Endothelial cell of umbilical vein (primary cell): Measurements from ENCODE around the gene WAPL. TPM values are rescaled to one million over a fixed set of nuclear protein-coding genes. Genes with fewer than 3 reads are reported as not detected.

Experiments
- BruUV-seq: library from RNA; stranded (reverse); fragments of 400-500 nt; replicated peaks from 2 replicates; lab custom pipeline; 2021; lab: Mats Ljungman, UMichigan
- CTCF ChIA-PET: fragments of 300-600, 350-600 bp; sonication (Branson Sonifier 250); formaldehyde crosslinking; loops from one replicate; lab custom pipeline; 2021; ENCODE audit warnings: antibody characterized with exemption, inconsistent platforms; lab: Charles Lee
- POLR2A ChIA-PET: fragments of 300-600, 350-600 bp; sonication (Branson Sonifier 250); formaldehyde crosslinking; loops from one replicate; lab custom pipeline; 2021; ENCODE audit warnings: antibody characterized with exemption, inconsistent platforms; lab: Charles Lee
- DNase-seq: peaks from one replicate; pipeline ENCODE4 v3.0.0-alpha.2; 2011; ENCODE audit warnings: low read depth, low spot score
- FAIRE-seq: peaks from 2 replicates; lab custom pipeline; 2011; peaks lifted over from hg19 to GRCh38; lab: Jason Lieb, UNC
- H2AFZ ChIP-seq: 2 replicates; pipeline ENCODE4 v1.6.0; 2012; ENCODE audit warnings: low read depth, low read length, control low read depth, inconsistent platforms
- H3K27ac ChIP-seq: 2 replicates; pipeline ENCODE4 v1.5.1; 2011; ENCODE audit warnings: low read depth, mild to moderate bottlenecking, control low read depth, low read length, moderate library complexity; ENCODE audit not compliant: insufficient read depth
- H3K27me3 ChIP-seq, 2 experiments: 2 replicates each; pipeline versions ENCODE4 v1.6.0 to v1.6.1; 2011; ENCODE audit warnings: low read length in 2 of 2, mixed read lengths in 1 of 2; ENCODE audit not compliant: control insufficient read depth in 2 of 2, insufficient read depth in 2 of 2
- H3K36me3 ChIP-seq, 2 experiments: 2 replicates in 1 of 2; 3 replicates in 1 of 2; pipeline ENCODE4 v1.5.1; 2011; ENCODE audit warnings: low read length in 2 of 2, mild to moderate bottlenecking in 1 of 2, moderate library complexity in 1 of 2; ENCODE audit not compliant: control insufficient read depth in 2 of 2, insufficient read depth in 2 of 2; ENCODE audit errors: extremely low read depth in 1 of 2
- H3K4me1 ChIP-seq: 3 replicates; pipeline ENCODE4 v1.5.1; 2011; ENCODE audit warnings: mild to moderate bottlenecking, low read length; ENCODE audit not compliant: control insufficient read depth, insufficient read depth; ENCODE audit errors: extremely low read depth
- H3K4me2 ChIP-seq: 2 replicates; pipeline ENCODE4 v1.6.1; 2011; ENCODE audit warnings: low read length, control low read depth, mixed read lengths; ENCODE audit not compliant: insufficient read depth
- H3K4me3 ChIP-seq, 3 experiments: fragments of 200-600 bp in 1 of 3; sonication (generic), shearing (Covaris generic) in 1 of 3; replicated peaks in 1 of 3; 2 replicates each; pipeline ENCODE4 v1.5.1; 2011 to 2016; ENCODE audit warnings: control low read depth in 3 of 3, low read length in 3 of 3, mild to moderate bottlenecking in 2 of 3, inconsistent platforms in 1 of 3, low read depth in 1 of 3, moderate library complexity in 1 of 3; ENCODE audit not compliant: insufficient read depth in 1 of 3
- H3K79me2 ChIP-seq: 2 replicates; pipeline ENCODE4 v1.6.0; 2012; ENCODE audit warnings: low read length, inconsistent platforms; ENCODE audit not compliant: control insufficient read depth, insufficient read depth
- H3K9ac ChIP-seq: replicated peaks from 2 replicates; pipeline ENCODE3; 2011; ENCODE audit warnings: low read length, control low read depth; ENCODE audit not compliant: insufficient read depth; ENCODE audit errors: extremely low read depth
- H3K9me1 ChIP-seq: replicated peaks from 3 replicates; pipeline ENCODE4 v1.6.0; 2011; ENCODE audit warnings: mild to moderate bottlenecking, low read length; ENCODE audit not compliant: control insufficient read depth, insufficient read depth; ENCODE audit errors: extremely low read depth
- H3K9me3 ChIP-seq: replicated peaks from 2 replicates; pipeline ENCODE4 v1.5.1; 2012; ENCODE audit warnings: low read length, inconsistent platforms; ENCODE audit not compliant: control insufficient read depth, insufficient read depth
- H4K20me1 ChIP-seq: replicated peaks from 2 replicates; pipeline ENCODE3; 2011; ENCODE audit warnings: mild to moderate bottlenecking, low read length; ENCODE audit not compliant: control insufficient read depth, insufficient read depth; ENCODE audit errors: extremely low read depth
- EZH2 ChIP-seq: IDR thresholded peaks from 2 replicates; pipeline ENCODE4 v1.6.1; 2012; ENCODE audit warnings: borderline replicate concordance, low read depth, mild to moderate bottlenecking, moderate library complexity, low read length, inconsistent platforms; ENCODE audit not compliant: severe bottlenecking
- FOS ChIP-seq: IDR thresholded peaks from 2 replicates; pipeline ENCODE4 v1.6.1; 2011; ENCODE audit warnings: mild to moderate bottlenecking, low read length, moderate library complexity, borderline replicate concordance; ENCODE audit not compliant: insufficient read depth
- GATA2 ChIP-seq: IDR thresholded peaks from 2 replicates; pipeline ENCODE4 v1.7.0; 2011; ENCODE audit warnings: low read depth, mild to moderate bottlenecking, moderate library complexity, mixed read lengths, low read length; ENCODE audit not compliant: insufficient read length, insufficient read depth
- JUN ChIP-seq: IDR thresholded peaks from 2 replicates; pipeline ENCODE4 v1.6.1; 2011; ENCODE audit warnings: borderline replicate concordance, low read depth; ENCODE audit not compliant: insufficient read length, insufficient read depth
- MYC ChIP-seq: IDR thresholded peaks from one replicate; pipeline ENCODE4 v1.6.1; 2011; ENCODE audit warnings: mild to moderate bottlenecking, low read depth, low read length
- POLR2A ChIP-seq: IDR thresholded peaks from 2 replicates; pipeline ENCODE4 v1.6.1; 2012; ENCODE audit warnings: low read depth, mild to moderate bottlenecking, control low read depth, low read length
- POLR2AphosphoS5 ChIP-seq: IDR thresholded peaks from 2 replicates; pipeline ENCODE4 v1.6.1; 2012; ENCODE audit warnings: low read depth, mild to moderate bottlenecking, control low read depth, low read length, moderate library complexity; ENCODE audit not compliant: insufficient read depth
- dilution Hi-C: fragments of 300-500 bp; cut with MboI; formaldehyde crosslinking; loops from one replicate; pipeline ENCODE4 v1.15.0; 2019; ENCODE audit warnings: low sequenced_read_pairs; ENCODE audit not compliant: extremely low pct_ligation_motif_present
- intact Hi-C: fragments of 100-400 bp; cut with micrococcal nuclease; formaldehyde crosslinking; loops from one replicate; pipeline ENCODE4 v1.10.0; 2022
- polyA plus RNA-seq, 4 experiments: library from polyadenylated mRNA; depleted of rRNA in 3 of 4; stranded (reverse) in 3 of 4; unstranded in 1 of 4; fragments of >200 nt; gene quantifications; 2 replicates each; pipeline versions ENCODE4 v1.2.1 to v1.2.3, GENCODE V29; 2011 to 2012; ENCODE audit warnings: missing spikeins in 1 of 4
- total RNA-seq: library from RNA; stranded (reverse); gene quantifications from 2 replicates; pipeline ENCODE4 v1.2.3, GENCODE V29; 2021
- TF ChIP-seq, protein P1 (sequence below): IDR thresholded peaks from 2 replicates; pipeline ENCODE4 v1.6.1; 2011; ENCODE audit not compliant: insufficient read depth, insufficient read length
- TF ChIP-seq, protein P2 (sequence below), 2 donors: IDR thresholded peaks; 1 replicate in 1 of 2; 2 replicates in 1 of 2; pipeline ENCODE4 v1.5.1; 2011; ENCODE audit warnings: low read length in 2 of 2, mild to moderate bottlenecking in 2 of 2, moderate library complexity in 2 of 2, control low read depth in 1 of 2, inconsistent platforms in 1 of 2, low read depth in 1 of 2; ENCODE audit not compliant: insufficient read depth in 1 of 2; ENCODE audit errors: extremely low read depth in 1 of 2

Gene WAPL
- total and polyA plus RNA-seq, 2 donors (not counting 3 experiments of a cell fraction or from before 2014, with no cell fraction given): 9.2 to 35.1 TPM

DNA sequence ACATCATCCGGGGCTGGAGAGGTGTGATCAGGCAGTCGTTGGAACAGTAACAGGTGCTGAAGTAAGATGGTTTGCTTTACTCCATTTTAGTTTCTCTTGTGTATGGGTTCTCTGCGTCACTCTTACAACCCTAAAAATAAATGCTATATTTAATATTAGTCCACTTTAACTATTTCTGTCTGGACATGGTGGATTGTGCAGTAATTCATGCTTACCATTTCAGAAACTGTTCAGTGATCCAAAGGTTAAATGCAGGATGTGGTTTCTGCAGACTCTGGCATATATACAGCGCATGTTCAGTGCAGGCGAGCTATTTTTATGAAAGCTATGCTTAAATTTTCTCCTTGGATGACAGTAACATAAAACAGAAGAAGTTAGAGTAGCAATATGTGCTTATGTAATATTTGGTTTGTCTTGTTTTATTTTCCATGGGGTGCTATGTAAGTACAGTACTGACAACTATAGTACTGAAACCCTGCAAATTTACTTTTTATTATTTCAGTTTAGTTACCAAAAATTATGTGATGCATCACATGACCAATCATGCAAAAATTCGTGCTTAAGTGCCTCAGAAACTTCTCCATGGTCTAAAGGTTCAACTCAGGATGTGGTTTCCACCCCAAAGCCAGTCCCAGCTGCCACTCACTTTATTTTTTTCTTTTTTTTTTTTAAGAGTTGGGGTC, 108.4 kb downstream of the WAPL start:
- H3K36me3 ChIP-seq: no peaks in the 10 kb centered on the region
- no peaks in the 10 kb centered on the region for H4K20me1 ChIP-seq
- ChIA-PET CTCF (interaction anchor here (1.1 to 5.5 kb wide), 2 partner anchors 12 to 13 kb away, joined by 3 to 53 read pairs; no protein-coding TSS in a partner anchor), POLR2A (no interaction called here)
- no peak for DNase-seq
- no peak overlapping the region for H3K4me3 ChIP-seq
- no peaks in the 10 kb centered on the region for H3K79me2 ChIP-seq
- intact Hi-C loops: no loop called here
- H3K9me3 ChIP-seq: no peaks in the 10 kb centered on the region
- no peak for FAIRE-seq
- H3K9me1 ChIP-seq: no peaks in the 10 kb centered on the region
- no peak overlapping the region for H3K9ac ChIP-seq
- H3K4me2 ChIP-seq: no peak overlapping the region
- TF ChIP-seq FOS (no peak), POLR2A (no peak), EZH2 (no peak), JUN (no peak), GATA2 (no peak), MYC (no peak), POLR2AphosphoS5 (no peak)
- TF ChIP-seq, protein P1, sequence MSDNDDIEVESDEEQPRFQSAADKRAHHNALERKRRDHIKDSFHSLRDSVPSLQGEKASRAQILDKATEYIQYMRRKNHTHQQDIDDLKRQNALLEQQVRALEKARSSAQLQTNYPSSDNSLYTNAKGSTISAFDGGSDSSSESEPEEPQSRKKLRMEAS: no peak
- TF ChIP-seq, protein P2, sequence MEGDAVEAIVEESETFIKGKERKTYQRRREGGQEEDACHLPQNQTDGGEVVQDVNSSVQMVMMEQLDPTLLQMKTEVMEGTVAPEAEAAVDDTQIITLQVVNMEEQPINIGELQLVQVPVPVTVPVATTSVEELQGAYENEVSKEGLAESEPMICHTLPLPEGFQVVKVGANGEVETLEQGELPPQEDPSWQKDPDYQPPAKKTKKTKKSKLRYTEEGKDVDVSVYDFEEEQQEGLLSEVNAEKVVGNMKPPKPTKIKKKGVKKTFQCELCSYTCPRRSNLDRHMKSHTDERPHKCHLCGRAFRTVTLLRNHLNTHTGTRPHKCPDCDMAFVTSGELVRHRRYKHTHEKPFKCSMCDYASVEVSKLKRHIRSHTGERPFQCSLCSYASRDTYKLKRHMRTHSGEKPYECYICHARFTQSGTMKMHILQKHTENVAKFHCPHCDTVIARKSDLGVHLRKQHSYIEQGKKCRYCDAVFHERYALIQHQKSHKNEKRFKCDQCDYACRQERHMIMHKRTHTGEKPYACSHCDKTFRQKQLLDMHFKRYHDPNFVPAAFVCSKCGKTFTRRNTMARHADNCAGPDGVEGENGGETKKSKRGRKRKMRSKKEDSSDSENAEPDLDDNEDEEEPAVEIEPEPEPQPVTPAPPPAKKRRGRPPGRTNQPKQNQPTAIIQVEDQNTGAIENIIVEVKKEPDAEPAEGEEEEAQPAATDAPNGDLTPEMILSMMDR (IDR thresholded peaks at IDR 0.05; ENCODE audit: extremely low read depth in 1 of 2, insufficient read depth in 1 of 2, low read depth in 1 of 2, low read length in 2 of 2): no peak
- peaks cover 0 to 2% of the 10 kb centered on the region in 2 experiments for H3K27me3 ChIP-seq
- H3K27ac ChIP-seq: no peak overlapping the region
- H2AFZ ChIP-seq: no peak overlapping the region
- H3K4me1 ChIP-seq: peaks cover 17% of the 10 kb centered on the region
- BruUV-seq: no TSS peak
- dilution Hi-C loops: no loop called here
